Psoas muscle (tissue), 8 donors: ENCODE results near the gene ODC1. TPM values are rescaled to one million over a fixed set of nuclear protein-coding genes. Genes with fewer than 3 reads are reported as not detected.
"Not testable (repeated sequence)": the region's sequence is repeated elsewhere in the genome, so short reads cannot be mapped to it uniquely, and the experiment has no call there.

Experiments
- ATAC-seq, 4 donors: fragments of 200-7000 bp; cut with Tn5 transposase; one replicate each; pipeline ENCODE4 v1.9.1; 2020; ENCODE audit warnings: moderate library complexity in 3 of 4, mild to moderate bottlenecking in 2 of 4
- DNase-seq, 2 donors: peaks; one replicate each; pipeline ENCODE4 v3.0.0-alpha.2; 2020
- H3K27ac ChIP-seq: fragments of 200-600 bp; one replicate; pipeline ENCODE4 v1.8.0; 2022
- H3K27me3 ChIP-seq, 3 donors: fragments of 200-600 bp in 1 of 3; one replicate each; pipeline versions ENCODE4 v1.6.1 to v1.8.0; 2013 to 2022; ENCODE audit warnings: low read length in 2 of 3, mild to moderate bottlenecking in 2 of 3, moderate library complexity in 1 of 3; ENCODE audit not compliant: insufficient read depth in 3 of 3
- H3K36me3 ChIP-seq, 2 donors: fragments of 200-600 bp in 1 of 2; one replicate each; pipeline versions ENCODE4 v1.6.1 to v1.8.0; 2013 to 2022; ENCODE audit warnings: low read depth in 1 of 2, mild to moderate bottlenecking in 1 of 2, moderate library complexity in 1 of 2; ENCODE audit not compliant: insufficient read depth in 1 of 2
- H3K4me1 ChIP-seq: fragments of 200-600 bp; one replicate; pipeline ENCODE4 v1.8.0; 2022
- H3K4me3 ChIP-seq: fragments of 200-600 bp; one replicate; pipeline ENCODE4 v1.8.0; 2022; ENCODE audit warnings: mild to moderate bottlenecking
- H3K9me3 ChIP-seq: fragments of 200-600 bp; one replicate; pipeline ENCODE4 v1.8.0; 2022
- WGBS, 3 donors: extraction: QIAGEN DNeasy Blood & Tissue Kit; methylation state at CpG; one replicate each; pipeline versions ENCODE4 v1.1.6 to v1.1.7; 2013; 5-methylcytosine and 5-hydroxymethylcytosine counted together
- intact Hi-C, 2 donors: fragments of 100-400 bp; cut with DNase I; formaldehyde crosslinking; loops; one replicate each; pipeline versions ENCODE4 v1.11.0 to v1.14.2; 2022
- polyA plus RNA-seq, 3 donors: library from polyadenylated mRNA; stranded (reverse); fragments of 200-250 nt; gene quantifications; one replicate each; pipeline ENCODE4 v1.2.3, GENCODE V29; 2013
- total RNA-seq, 4 donors: library from RNA; stranded (reverse); fragmentation: NEBNext Ultra II Directional in 2 of 4; extraction: Animal tissue kit (Norgen Biotek cat#: 25700) in 2 of 4; gene quantifications; one replicate each; pipeline versions ENCODE4 v1.2.1 to v1.2.4, GENCODE V29; 2021 to 2023
- TF ChIP-seq, protein P1 (sequence below): fragments of 200-600 bp; IDR thresholded peaks from one replicate; pipeline ENCODE4 v1.8.0; 2022; ENCODE audit warnings: antibody characterized with exemption
- donor health status: healthy with polysubstance abuse.
- donor health status: DM: no; HTN: no; CAD: no; lungs with moderate emphysema.
- donor health status: Bipolar disorder and iron deficiency.
- donor health status: healthy.
- donor health status: DM: yes; HTN: yes; CAD: no.
- donor health status: DM: no; HTN: no; CAD: no.
- donor health status: DM: no; HTN: no; CAD: no.
- donor health status: DM: yes; HTN: yes; CAD: no.

ODC1 gene
- total and polyA plus RNA-seq, 7 donors: 56.8 to 226 (median 106) TPM

DNA sequence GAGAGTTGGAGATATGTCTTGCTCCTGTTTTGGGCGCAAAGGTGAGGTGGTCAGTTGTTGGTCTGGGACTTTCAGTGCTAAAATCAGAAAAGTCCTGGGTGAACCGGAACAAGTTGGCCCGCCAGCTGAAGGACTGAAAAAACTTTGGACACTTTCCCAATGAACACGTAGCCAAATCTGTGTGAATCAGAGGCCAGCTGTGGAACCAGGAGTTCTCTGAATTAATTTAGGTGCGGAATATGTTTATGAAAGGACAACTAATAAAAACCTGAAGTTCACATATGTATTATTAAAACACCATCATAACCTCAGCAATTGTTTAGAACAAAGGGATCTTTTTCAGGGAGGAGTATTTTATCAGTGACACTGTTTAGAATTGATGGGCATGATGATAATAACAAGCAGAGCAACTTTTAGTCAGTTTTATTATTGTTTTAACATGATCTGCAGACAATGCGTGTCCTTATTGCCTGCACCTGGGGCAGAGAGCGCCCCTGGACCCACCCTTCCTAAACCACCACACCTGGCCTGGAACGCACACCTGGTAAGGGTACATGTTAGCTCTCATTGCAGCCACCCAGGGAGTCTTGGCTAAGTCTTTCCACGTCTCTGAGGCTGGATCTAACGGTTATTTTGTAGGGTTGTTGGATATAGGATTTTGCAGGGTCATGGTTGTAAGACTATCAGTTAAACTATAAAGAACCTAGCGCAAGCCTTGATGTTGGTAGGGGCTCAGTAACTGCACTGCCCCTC is 9.9 kb upstream of the ODC1 start:
- no peaks in the 10 kb centered on the region for H3K36me3 ChIP-seq
- no peaks in the 10 kb centered on the region for H3K27me3 ChIP-seq
- H3K4me3 ChIP-seq: no peak overlapping the region
- intact Hi-C loops: loop anchor here in 1 of 2 donors (10.0 kb wide), 1 partner anchor 197 kb away; no protein-coding TSS in a partner anchor
- TF ChIP-seq, protein P1, sequence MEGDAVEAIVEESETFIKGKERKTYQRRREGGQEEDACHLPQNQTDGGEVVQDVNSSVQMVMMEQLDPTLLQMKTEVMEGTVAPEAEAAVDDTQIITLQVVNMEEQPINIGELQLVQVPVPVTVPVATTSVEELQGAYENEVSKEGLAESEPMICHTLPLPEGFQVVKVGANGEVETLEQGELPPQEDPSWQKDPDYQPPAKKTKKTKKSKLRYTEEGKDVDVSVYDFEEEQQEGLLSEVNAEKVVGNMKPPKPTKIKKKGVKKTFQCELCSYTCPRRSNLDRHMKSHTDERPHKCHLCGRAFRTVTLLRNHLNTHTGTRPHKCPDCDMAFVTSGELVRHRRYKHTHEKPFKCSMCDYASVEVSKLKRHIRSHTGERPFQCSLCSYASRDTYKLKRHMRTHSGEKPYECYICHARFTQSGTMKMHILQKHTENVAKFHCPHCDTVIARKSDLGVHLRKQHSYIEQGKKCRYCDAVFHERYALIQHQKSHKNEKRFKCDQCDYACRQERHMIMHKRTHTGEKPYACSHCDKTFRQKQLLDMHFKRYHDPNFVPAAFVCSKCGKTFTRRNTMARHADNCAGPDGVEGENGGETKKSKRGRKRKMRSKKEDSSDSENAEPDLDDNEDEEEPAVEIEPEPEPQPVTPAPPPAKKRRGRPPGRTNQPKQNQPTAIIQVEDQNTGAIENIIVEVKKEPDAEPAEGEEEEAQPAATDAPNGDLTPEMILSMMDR: no peak
- no peak overlapping the region for H3K27ac ChIP-seq
- 30 to 39% (median 31%) methylated on average over 11 of the region's 11 CpGs for WGBS, 3 donors
- H3K4me1 ChIP-seq: peaks cover 15% of the 10 kb centered on the region
- ATAC-seq: peak in 2 of 4 donors; percentile 47 to 67
- no peak for DNase-seq
- H3K9me3 ChIP-seq: no peaks in the 10 kb centered on the region

DNA sequence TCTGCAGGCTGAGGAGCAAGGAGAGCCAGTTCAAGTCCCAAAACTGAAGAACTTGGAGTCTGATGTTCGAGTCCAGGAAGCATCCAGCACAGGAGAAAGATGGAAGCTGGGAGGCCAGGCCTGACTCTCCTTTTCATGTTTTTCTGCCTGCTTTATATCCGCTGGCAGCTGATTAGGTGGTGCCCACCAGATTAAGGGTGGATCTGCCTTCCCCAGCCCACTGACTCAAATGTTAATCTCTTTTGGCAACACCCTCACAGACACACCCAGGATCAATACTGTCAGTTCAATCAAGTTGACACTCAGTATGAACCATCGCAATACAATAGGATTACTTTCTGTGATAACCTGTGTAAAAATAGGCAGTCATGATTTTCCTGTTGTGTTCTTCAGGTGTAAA is 9.1 kb upstream of the ODC1 start:
- WGBS, 3 donors: 86 to 91% (median 89%) methylated on average over 3 of the region's 3 CpGs
- not testable (repeated sequence) for H3K36me3 ChIP-seq, ATAC-seq, H3K27me3 ChIP-seq, H3K27ac ChIP-seq, H3K9me3 ChIP-seq, DNase-seq, H3K4me3 ChIP-seq
- H3K4me1 ChIP-seq: peaks cover 15% of the 10 kb centered on the region
- intact Hi-C loops: loop anchor here in 1 of 2 donors (10.0 kb wide), 1 partner anchor 198 kb away; no protein-coding TSS in a partner anchor

DNA sequence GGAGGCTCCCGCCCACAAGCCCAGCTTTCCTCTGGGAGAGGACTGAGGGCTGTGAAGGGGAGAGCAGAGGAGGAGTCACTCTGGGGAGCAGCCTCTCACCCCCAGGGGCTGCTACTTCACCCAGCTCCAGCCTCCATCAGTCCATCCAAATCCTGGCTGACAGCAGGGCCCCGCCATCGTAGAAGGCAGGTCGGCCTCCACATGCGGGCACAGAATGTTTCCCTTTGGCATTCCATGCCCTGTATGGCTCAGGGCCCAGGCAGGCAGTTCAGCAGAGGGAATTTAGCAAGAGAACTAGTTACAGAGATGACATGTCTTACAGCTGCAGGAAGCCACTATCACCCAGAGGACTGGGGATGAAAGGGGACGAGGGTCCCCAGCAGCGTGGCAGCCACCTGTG is 6.4 kb upstream of the ODC1 start:
- no peaks in the 10 kb centered on the region for H3K9me3 ChIP-seq
- H3K4me3 ChIP-seq: no peak overlapping the region
- DNase-seq (peak in 1 of 2 donors; percentile 81), ATAC-seq (peak; percentile 68 to 89 (median 82))
- peaks cover 20% of the 10 kb centered on the region for H3K4me1 ChIP-seq
- TF ChIP-seq, protein P1: no peak
- intact Hi-C loops: loop anchor here (5.0 to 10.0 kb wide), 2 partner anchors 200 to 203 kb away; no protein-coding TSS in a partner anchor
- H3K36me3 ChIP-seq: no peaks in the 10 kb centered on the region
- 45 to 55% (median 53%) methylated on average over 7 of the region's 7 CpGs for WGBS, 3 donors
- no peaks in the 10 kb centered on the region for H3K27me3 ChIP-seq
- peak overlapping the region; percentile 30 for H3K27ac ChIP-seq

DNA sequence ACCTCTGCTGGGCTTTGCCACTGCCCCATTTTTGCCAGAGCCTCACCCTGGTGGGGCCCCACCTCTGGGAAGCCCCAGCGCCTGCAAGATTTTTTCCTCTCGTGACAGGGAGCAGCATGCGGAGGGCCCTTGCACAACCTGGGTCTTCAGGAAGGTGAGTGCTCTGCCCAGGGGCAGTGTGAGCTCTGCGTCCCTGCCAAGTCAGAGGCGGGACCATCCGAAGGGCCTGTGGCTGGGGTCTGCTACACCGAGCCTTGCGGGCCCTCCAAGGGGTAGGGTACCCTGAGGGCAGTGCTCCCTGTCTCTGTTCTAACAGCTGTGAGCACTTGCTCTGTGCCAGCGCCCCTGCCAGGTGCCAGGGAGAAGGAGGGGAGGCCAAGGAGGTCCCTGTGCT is 5.8 kb upstream of the ODC1 start:
- 89 to 91% (median 91%) methylated on average over 9 of the region's 9 CpGs for WGBS, 3 donors
- intact Hi-C loops: loop anchor here (5.0 to 10.0 kb wide), 2 partner anchors 201 to 203 kb away; no protein-coding TSS in a partner anchor
- no peaks in the 10 kb centered on the region for H3K27me3 ChIP-seq
- ATAC-seq (peak in 1 of 4 donors; percentile 1), DNase-seq (no peak)
- no peaks in the 10 kb centered on the region for H3K36me3 ChIP-seq
- peaks cover 24% of the 10 kb centered on the region for H3K4me1 ChIP-seq
- H3K27ac ChIP-seq: no peak overlapping the region
- no peak overlapping the region for H3K4me3 ChIP-seq
- H3K9me3 ChIP-seq: no peaks in the 10 kb centered on the region
- TF ChIP-seq, protein P1: no peak
